ENCODE results near the gene PLTP. TPM values are rescaled to one million over a fixed set of nuclear protein-coding genes. Genes with fewer than 3 reads are reported as not detected.
A peak's percentile ranks its signal among the peaks of the same experiment; 100 is the strongest.

PLTP gene
- total and polyA plus RNA-seq, 2 of the 13 experiments (the other 11 are each of a cell fraction or from before 2014, with no cell fraction given) = 16.9 to 28.6 TPM

GRCh38 chr20:45909817-45910669 lies 1.9 kb downstream of the PLTP start (continued):
- TF ChIP-seq MYNN (CRISPR knock-in tag; IDR thresholded peaks at IDR 0.05; ENCODE audit: low read depth) (no peak), FOXO4 (CRISPR knock-in tag; conservative IDR thresholded peaks at IDR 0.05) (peak; percentile 85; the same call in 1 of the 2 replicates), ZFX (CRISPR knock-in tag; IDR thresholded peaks at IDR 0.05; ENCODE audit: low read depth) (peak; percentile 31), ZNF768 (CRISPR knock-in tag; IDR thresholded peaks at IDR 0.05) (no peak), ZSCAN31 (CRISPR knock-in tag; IDR thresholded peaks at IDR 0.05; ENCODE audit: low read depth) (peak; percentile 53; the same call in 1 of the 2 replicates), EZH2 (conservative IDR thresholded peaks at IDR 0.05; ENCODE audit: low read depth, low read length) (no peak), ZSCAN29 (CRISPR knock-in tag; conservative IDR thresholded peaks at IDR 0.05) (no peak), ZNF451 (CRISPR knock-in tag; IDR thresholded peaks at IDR 0.05) (no peak), GLI4 (CRISPR knock-in tag; IDR thresholded peaks at IDR 0.05; ENCODE audit: borderline replicate concordance) (no peak), HMG20A (CRISPR knock-in tag; IDR thresholded peaks at IDR 0.05; ENCODE audit: borderline replicate concordance) (no peak), ZNF567 (CRISPR knock-in tag; IDR thresholded peaks at IDR 0.05; ENCODE audit: borderline replicate concordance) (no peak), PHB2 (IDR thresholded peaks at IDR 0.05; ENCODE audit: partially characterized antibody) (no peak), HIVEP1 (CRISPR knock-in tag; IDR thresholded peaks at IDR 0.05) (no peak; the same call in 1 of the 2 replicates), HDAC6 (IDR thresholded peaks at IDR 0.05; ENCODE audit: low read depth, low read length) (no peak), HIC2 (CRISPR knock-in tag; IDR thresholded peaks at IDR 0.05; ENCODE audit: low read depth) (no peak), HOXA3 (CRISPR knock-in tag; IDR thresholded peaks at IDR 0.05) (peak; percentile 67)
- TF ChIP-seq, protein P1, sequence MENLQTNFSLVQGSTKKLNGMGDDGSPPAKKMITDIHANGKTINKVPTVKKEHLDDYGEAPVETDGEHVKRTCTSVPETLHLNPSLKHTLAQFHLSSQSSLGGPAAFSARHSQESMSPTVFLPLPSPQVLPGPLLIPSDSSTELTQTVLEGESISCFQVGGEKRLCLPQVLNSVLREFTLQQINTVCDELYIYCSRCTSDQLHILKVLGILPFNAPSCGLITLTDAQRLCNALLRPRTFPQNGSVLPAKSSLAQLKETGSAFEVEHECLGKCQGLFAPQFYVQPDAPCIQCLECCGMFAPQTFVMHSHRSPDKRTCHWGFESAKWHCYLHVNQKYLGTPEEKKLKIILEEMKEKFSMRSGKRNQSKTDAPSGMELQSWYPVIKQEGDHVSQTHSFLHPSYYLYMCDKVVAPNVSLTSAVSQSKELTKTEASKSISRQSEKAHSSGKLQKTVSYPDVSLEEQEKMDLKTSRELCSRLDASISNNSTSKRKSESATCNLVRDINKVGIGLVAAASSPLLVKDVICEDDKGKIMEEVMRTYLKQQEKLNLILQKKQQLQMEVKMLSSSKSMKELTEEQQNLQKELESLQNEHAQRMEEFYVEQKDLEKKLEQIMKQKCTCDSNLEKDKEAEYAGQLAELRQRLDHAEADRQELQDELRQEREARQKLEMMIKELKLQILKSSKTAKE (CRISPR knock-in tag; IDR thresholded peaks at IDR 0.05; ENCODE audit: borderline replicate concordance) = no peak; the same call in 1 of the 2 replicates
- TF ChIP-seq, protein P2, sequence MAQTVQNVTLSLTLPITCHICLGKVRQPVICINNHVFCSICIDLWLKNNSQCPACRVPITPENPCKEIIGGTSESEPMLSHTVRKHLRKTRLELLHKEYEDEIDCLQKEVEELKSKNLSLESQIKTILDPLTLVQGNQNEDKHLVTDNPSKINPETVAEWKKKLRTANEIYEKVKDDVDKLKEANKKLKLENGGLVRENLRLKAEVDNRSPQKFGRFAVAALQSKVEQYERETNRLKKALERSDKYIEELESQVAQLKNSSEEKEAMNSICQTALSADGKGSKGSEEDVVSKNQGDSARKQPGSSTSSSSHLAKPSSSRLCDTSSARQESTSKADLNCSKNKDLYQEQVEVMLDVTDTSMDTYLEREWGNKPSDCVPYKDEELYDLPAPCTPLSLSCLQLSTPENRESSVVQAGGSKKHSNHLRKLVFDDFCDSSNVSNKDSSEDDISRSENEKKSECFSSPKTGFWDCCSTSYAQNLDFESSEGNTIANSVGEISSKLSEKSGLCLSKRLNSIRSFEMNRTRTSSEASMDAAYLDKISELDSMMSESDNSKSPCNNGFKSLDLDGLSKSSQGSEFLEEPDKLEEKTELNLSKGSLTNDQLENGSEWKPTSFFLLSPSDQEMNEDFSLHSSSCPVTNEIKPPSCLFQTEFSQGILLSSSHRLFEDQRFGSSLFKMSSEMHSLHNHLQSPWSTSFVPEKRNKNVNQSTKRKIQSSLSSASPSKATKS (CRISPR knock-in tag; IDR thresholded peaks at IDR 0.05) = no peak

Data from HepG2 (cell line).